ENCODE measurements around the gene ZSCAN5B. TPM values are rescaled to one million over a fixed set of nuclear protein-coding genes. Genes with fewer than 3 reads are reported as not detected.
A peak's percentile ranks its signal among the peaks of the same experiment; 100 is the strongest.

ZSCAN5B gene
- total and polyA plus RNA-seq, 9 of the 15 experiments (the other 6 are each of a cell fraction or from before 2014, with no cell fraction given) = 0.03 to 0.07 TPM; not detected in 7

DNA sequence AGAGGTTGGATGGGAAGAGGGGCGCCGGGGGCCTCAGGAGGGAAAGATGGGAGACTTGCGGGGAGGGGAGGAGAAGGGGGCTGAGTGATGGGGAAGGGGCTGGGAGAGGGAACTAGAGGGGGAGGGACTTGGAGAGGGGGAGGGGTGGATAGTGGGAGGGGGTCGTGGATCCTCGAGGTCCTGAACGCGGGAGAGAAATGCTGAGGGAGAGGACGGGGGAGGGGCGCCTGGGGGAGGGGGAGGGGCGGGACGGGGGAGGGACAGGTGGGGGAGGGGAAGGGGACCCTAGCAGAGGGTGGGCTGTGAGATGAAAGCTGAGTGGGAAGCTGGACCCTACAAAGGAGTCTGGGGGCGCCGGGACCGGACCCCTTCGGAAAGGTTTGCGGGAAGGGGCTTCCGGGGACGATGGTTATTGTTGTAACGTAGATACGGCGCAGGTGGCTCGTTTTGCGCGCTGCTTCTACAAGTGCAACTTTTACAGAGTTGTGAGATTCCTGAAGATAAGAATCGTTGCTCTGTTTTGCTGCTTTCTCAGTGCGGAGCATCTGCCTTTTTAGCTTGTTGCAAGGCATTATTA, 56.1 kb downstream of the ZSCAN5B start:
- intact Hi-C loops (cut with micrococcal nuclease) (loop anchor here (2.0 kb wide), 1 partner anchor 21 kb away; the partner anchor contains the start of gene ZNF787), in situ Hi-C loops (cut with MboI) (loop anchor here (25.0 kb wide), 1 partner anchor 979 kb away; the partner anchor contains the start of genes DNAAF3 and TNNI3)
- CTCF ChIA-PET (ENCODE audit: low intra/inter-chr PET ratio) = no interaction called here
- WGBS (ENCODE audit: insufficient coverage, low coverage, missing lambda C conversion rate) = 21% methylated on average over 13 of the region's 26 CpGs
- H3K4me3 ChIP-seq = peak overlapping the region; percentile 67
- no peaks in the 10 kb centered on the region for H3K9me1 ChIP-seq (ENCODE audit: control insufficient read depth, insufficient read depth, low read length)
- DNase-seq (ENCODE audit: extremely low read depth in 1 of 4, low spot score in 3 of 4) (peak in 1 of 4 experiments; percentile 29), FAIRE-seq (peak; percentile 48), ATAC-seq (no peak)
- BruUV-seq (replicated peaks) = no TSS peak
- H3K79me2 ChIP-seq (ENCODE audit: control insufficient read depth, insufficient read depth, low read length) = peaks cover 41% of the 10 kb centered on the region
- no peaks in the 10 kb centered on the region for H4K20me1 ChIP-seq (replicated peaks; ENCODE audit: control insufficient read depth, insufficient read depth, low read length)
- peak overlapping the region; percentile 98; the same call in 1 of the 3 replicates for H3K27ac ChIP-seq (ENCODE audit: extremely low read depth, low read depth, low read length)
- H3K4me2 ChIP-seq (ENCODE audit: insufficient read depth, low read length) = peak overlapping the region; percentile 91
- POLR2A ChIA-PET = interaction anchor here (0.8 kb wide), 1 partner anchor 14 kb away, joined by 3 read pairs; no protein-coding TSS in a partner anchor
- H3K27me3 ChIP-seq (ENCODE audit: control insufficient read depth in 2 of 2, insufficient read depth in 2 of 2, low read length in 2 of 2) = no peaks in the 10 kb centered on the region
- TF ChIP-seq, protein P1, sequence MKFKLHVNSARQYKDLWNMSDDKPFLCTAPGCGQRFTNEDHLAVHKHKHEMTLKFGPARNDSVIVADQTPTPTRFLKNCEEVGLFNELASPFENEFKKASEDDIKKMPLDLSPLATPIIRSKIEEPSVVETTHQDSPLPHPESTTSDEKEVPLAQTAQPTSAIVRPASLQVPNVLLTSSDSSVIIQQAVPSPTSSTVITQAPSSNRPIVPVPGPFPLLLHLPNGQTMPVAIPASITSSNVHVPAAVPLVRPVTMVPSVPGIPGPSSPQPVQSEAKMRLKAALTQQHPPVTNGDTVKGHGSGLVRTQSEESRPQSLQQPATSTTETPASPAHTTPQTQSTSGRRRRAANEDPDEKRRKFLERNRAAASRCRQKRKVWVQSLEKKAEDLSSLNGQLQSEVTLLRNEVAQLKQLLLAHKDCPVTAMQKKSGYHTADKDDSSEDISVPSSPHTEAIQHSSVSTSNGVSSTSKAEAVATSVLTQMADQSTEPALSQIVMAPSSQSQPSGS (CRISPR knock-in tag; IDR thresholded peaks at IDR 0.05) = no peak
- TF ChIP-seq, protein P2, sequence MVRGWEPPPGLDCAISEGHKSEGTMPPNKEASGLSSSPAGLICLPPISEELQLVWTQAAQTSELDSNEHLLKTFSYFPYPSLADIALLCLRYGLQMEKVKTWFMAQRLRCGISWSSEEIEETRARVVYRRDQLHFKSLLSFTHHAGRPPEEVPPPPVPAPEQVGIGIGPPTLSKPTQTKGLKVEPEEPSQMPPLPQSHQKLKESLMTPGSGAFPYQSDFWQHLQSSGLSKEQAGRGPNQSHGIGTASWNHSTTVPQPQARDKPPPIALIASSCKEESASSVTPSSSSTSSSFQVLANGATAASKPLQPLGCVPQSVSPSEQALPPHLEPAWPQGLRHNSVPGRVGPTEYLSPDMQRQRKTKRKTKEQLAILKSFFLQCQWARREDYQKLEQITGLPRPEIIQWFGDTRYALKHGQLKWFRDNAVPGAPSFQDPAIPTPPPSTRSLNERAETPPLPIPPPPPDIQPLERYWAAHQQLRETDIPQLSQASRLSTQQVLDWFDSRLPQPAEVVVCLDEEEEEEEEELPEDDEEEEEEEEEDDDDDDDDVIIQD (CRISPR knock-in tag; IDR thresholded peaks at IDR 0.05) = no peak
- TF ChIP-seq MCM3 (IDR thresholded peaks at IDR 0.05) = no peak
- TF ChIP-seq ZBTB7A (IDR thresholded peaks at IDR 0.05; ENCODE audit: borderline replicate concordance, control insufficient read depth, low read depth, low read length) = peak; percentile 48
- TF ChIP-seq KDM1A (IDR thresholded peaks at IDR 0.05) = peak in 1 of 2 experiments; percentile 80; a peak in 2 of 4 replicates
- TF ChIP-seq BCOR (IDR thresholded peaks at IDR 0.05) = no peak
- TF ChIP-seq, protein P3, sequence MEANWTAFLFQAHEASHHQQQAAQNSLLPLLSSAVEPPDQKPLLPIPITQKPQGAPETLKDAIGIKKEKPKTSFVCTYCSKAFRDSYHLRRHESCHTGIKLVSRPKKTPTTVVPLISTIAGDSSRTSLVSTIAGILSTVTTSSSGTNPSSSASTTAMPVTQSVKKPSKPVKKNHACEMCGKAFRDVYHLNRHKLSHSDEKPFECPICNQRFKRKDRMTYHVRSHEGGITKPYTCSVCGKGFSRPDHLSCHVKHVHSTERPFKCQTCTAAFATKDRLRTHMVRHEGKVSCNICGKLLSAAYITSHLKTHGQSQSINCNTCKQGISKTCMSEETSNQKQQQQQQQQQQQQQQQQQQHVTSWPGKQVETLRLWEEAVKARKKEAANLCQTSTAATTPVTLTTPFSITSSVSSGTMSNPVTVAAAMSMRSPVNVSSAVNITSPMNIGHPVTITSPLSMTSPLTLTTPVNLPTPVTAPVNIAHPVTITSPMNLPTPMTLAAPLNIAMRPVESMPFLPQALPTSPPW (CRISPR knock-in tag; IDR thresholded peaks at IDR 0.05) = peak; percentile 42; the same call in 1 of the 2 replicates
- no peak for TF ChIP-seq BMI1 (IDR thresholded peaks at IDR 0.05; ENCODE audit: low read length)
- TF ChIP-seq ZNF444 (CRISPR knock-in tag; IDR thresholded peaks at IDR 0.05) = peak; percentile 78; the same call in 1 of the 2 replicates
- H2AFZ ChIP-seq (ENCODE audit: low read depth, low read length) = peak overlapping the region; percentile 47; the same call in 1 of the 2 replicates
- peak overlapping the region; percentile 32 to 99 for H3K9ac ChIP-seq (ENCODE audit: insufficient read depth in 1 of 2, low read depth in 2 of 2, low read length in 2 of 2)
- H3K4me1 ChIP-seq (replicated peaks in 1 of 2; ENCODE audit: control insufficient read depth in 2 of 2, insufficient read depth in 2 of 2, low read length in 2 of 2) = peaks cover 11 to 18% of the 10 kb centered on the region in 2 experiments
- H3K36me3 ChIP-seq (ENCODE audit: control insufficient read depth, insufficient read depth, low read length) = peaks cover 3% of the 10 kb centered on the region; the same call in 1 of the 3 replicates
- H3K9me3 ChIP-seq (replicated peaks; ENCODE audit: control insufficient read depth, insufficient read depth, low read depth, low read length) = no peaks in the 10 kb centered on the region
